ENCODE results near the gene GOPC. TPM values are rescaled to one million over a fixed set of nuclear protein-coding genes. Genes with fewer than 3 reads are reported as not detected.

GOPC gene
- total and polyA plus RNA-seq, 2 of the 13 experiments (the other 11 are each of a cell fraction or from before 2014, with no cell fraction given): 20.9 to 41.5 TPM

DNA sequence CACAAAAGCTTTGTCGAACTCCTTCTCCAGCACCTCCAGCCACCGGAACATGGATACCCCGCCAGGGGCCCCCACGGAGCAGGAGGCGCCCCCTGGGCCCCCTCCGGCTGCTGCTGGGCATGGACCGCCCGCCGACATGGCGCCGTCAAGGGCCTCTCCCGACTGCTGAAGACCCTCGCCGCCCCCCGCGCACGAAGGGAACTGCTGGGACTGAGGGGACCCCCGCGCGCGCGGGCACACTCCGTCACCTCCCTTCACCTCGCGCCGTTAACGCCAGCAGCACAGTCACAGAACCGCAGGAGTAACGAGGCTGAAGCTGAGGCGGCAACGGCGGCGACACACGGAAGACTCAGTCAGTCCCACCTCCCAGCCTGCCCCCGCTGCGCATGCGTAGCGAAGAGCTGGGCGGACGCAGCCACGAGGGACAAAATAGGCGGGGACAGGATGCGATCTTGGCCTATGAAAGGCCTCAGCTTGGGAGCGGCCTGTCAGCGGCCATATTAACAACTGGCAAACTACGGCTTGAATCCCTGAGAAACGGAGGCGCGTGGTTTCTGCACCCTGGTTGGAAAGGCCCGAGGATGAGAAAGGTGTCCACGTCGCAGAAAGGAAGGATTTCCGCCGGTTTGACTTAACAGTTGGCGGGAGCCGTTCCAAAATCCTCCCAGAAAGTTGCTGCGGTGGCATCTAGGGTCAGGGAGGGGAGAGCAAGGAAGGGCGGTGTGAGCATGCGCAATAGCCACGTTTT lies at the start of gene GOPC (continued):
- no peak for TF ChIP-seq BCLAF1 (IDR thresholded peaks at IDR 0.05)
- peak; percentile 98; the same call in 1 of the 2 replicates for TF ChIP-seq ZNF468 (CRISPR knock-in tag; IDR thresholded peaks at IDR 0.05)
- TF ChIP-seq ZNF230 (CRISPR knock-in tag; IDR thresholded peaks at IDR 0.05): peak; percentile 98
- TF ChIP-seq TCF7L2 (IDR thresholded peaks at IDR 0.05; ENCODE audit: low read depth, low read length): no peak
- TF ChIP-seq, protein P1, sequence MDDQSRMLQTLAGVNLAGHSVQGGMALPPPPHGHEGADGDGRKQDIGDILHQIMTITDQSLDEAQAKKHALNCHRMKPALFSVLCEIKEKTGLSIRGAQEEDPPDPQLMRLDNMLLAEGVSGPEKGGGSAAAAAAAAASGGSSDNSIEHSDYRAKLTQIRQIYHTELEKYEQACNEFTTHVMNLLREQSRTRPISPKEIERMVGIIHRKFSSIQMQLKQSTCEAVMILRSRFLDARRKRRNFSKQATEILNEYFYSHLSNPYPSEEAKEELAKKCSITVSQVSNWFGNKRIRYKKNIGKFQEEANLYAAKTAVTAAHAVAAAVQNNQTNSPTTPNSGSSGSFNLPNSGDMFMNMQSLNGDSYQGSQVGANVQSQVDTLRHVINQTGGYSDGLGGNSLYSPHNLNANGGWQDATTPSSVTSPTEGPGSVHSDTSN (CRISPR knock-in tag; IDR thresholded peaks at IDR 0.05; ENCODE audit: borderline replicate concordance): peak; percentile 82
- TF ChIP-seq KDM6A (CRISPR knock-in tag; IDR thresholded peaks at IDR 0.05; ENCODE audit: low read depth): peak; percentile 37
- peak; percentile 90 for TF ChIP-seq GZF1 (CRISPR knock-in tag; IDR thresholded peaks at IDR 0.05)
- peak; percentile 78 for TF ChIP-seq NFKBIZ (CRISPR knock-in tag; IDR thresholded peaks at IDR 0.05)
- TF ChIP-seq RAD51 (IDR thresholded peaks at IDR 0.05; ENCODE audit: borderline replicate concordance): no peak
- TF ChIP-seq, protein P2, sequence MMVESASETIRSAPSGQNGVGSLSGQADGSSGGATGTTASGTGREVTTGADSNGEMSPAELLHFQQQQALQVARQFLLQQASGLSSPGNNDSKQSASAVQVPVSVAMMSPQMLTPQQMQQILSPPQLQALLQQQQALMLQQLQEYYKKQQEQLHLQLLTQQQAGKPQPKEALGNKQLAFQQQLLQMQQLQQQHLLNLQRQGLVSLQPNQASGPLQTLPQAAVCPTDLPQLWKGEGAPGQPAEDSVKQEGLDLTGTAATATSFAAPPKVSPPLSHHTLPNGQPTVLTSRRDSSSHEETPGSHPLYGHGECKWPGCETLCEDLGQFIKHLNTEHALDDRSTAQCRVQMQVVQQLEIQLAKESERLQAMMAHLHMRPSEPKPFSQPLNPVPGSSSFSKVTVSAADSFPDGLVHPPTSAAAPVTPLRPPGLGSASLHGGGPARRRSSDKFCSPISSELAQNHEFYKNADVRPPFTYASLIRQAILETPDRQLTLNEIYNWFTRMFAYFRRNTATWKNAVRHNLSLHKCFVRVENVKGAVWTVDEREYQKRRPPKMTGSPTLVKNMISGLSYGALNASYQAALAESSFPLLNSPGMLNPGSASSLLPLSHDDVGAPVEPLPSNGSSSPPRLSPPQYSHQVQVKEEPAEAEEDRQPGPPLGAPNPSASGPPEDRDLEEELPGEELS (CRISPR knock-in tag; IDR thresholded peaks at IDR 0.05): peak; percentile 58
- no peak; the same call in 1 of the 2 replicates for TF ChIP-seq RFX3 (CRISPR knock-in tag; IDR thresholded peaks at IDR 0.05)
- TF ChIP-seq YEATS4 (CRISPR knock-in tag; IDR thresholded peaks at IDR 0.05; ENCODE audit: borderline replicate concordance): peak; percentile 99
- peak; percentile 92 for TF ChIP-seq PTBP1 (IDR thresholded peaks at IDR 0.05; ENCODE audit: low read depth, low read length, poor library complexity, severe bottlenecking)
- TF ChIP-seq PHF8 (CRISPR knock-in tag; IDR thresholded peaks at IDR 0.05): peak; percentile 100
- TF ChIP-seq XRCC5 (optimal IDR thresholded peaks at IDR 0.05; ENCODE audit: low read length): peak; percentile 83
- no peak for TF ChIP-seq CBX2 (IDR thresholded peaks at IDR 0.05; ENCODE audit: low read depth, low read length)
- peak; percentile 81; the same call in 1 of the 2 replicates for TF ChIP-seq CBX2 (CRISPR knock-in tag; IDR thresholded peaks at IDR 0.05; ENCODE audit: low read depth)
- peak; percentile 71 for TF ChIP-seq RFX5 (IDR thresholded peaks at IDR 0.05; ENCODE audit: low read depth, low read length)
- peak; percentile 95 for TF ChIP-seq KDM3A (CRISPR knock-in tag; IDR thresholded peaks at IDR 0.05; ENCODE audit: low read depth)
- TF ChIP-seq ZNF513 (CRISPR knock-in tag; conservative IDR thresholded peaks at IDR 0.05): peak; percentile 95
- peak; percentile 97 for TF ChIP-seq ZNF619 (CRISPR knock-in tag; IDR thresholded peaks at IDR 0.05)
- peak; percentile 85 for TF ChIP-seq RBM39 (IDR thresholded peaks at IDR 0.05; ENCODE audit: low read depth, low read length, poor library complexity, severe bottlenecking)
- peak; percentile 98 for TF ChIP-seq ISX (CRISPR knock-in tag; conservative IDR thresholded peaks at IDR 0.05)
- TF ChIP-seq FOXJ3 (CRISPR knock-in tag; IDR thresholded peaks at IDR 0.05; ENCODE audit: borderline replicate concordance): peak; percentile 93
